ACHN (cell line): ENCODE data around the gene SMIM45.
A peak's percentile ranks its signal among the peaks of the same experiment; 100 is the strongest.

Source experiments
- DNase-seq: peaks from one replicate; pipeline ENCODE4 v3.0.0-alpha.2; 2015
- in situ Hi-C: cut with HindIII; loops from 2 replicates; pipeline ENCODE4 v1.10.0; 2017; ENCODE audit warnings: low sequenced_read_pairs, low pct_ligation_motif_present, low pct_unique_long_range_greater_than_20kb

Gene SMIM45

DNA sequence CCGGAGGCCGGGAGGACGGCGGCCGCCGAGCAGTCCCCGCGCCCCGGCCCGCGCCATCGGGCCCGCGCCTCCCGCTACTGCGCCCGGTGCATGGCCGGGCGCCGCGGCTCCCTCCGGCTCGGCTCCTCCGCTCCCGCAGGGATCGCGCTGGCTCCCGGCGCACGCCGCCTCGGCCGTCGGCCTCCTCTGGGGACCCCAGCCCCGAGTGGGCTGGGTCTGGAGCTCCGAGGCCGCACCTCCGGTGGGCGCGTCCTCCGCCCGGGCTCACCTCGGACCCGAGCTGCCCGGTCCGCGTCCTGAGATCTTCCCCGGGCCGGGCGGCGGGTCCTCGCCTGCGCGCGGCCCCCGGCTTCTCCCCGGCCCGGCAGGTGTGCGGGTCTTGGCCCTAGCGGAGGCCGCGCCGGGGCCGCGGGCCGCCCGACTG is 37.3 kb upstream of the SMIM45 start:
- in situ Hi-C loops = no loop called here

DNA sequence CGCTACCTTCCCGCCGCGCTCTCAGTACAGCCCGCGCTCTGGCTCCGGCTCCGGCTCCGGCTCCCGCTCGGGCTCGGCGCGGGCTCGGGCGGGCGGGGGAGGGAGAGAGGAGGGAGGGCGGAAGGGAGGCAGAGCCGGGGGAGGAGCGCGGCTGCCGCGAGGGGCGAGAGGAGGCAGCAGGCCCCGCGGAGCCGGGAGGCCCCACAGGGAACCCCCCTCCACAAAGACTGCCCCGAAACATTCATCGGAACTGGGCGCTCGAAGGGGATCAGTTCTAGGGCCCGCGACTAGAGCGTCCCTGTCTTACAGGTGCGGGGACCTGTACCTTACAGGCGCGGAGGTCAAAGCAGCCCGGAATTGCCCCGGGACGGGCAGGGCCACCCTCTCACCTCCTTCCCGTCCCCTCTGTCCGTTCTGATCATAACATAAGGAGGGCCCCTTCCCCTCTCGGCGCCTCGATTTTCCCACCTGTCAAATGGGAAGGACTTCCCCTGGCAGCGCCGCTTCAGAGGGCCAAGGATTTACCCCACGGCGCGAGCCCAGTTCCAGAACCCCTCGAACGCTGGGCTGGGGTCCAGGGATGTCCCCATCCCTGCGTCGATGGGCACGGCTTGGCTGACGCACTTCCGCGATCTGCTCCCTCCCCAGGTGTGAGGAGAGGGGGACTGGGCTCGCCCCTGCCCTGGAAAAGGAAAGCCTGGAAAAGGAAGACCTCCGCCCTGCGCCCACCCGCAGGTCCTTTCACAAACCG is 36.7 kb upstream of the SMIM45 start, which contains the start of gene SHISA8:
SHISA8 (minus strand) TSS at position 40 of the 751 bp plus-strand sequence. CDS start 407 bp downstream, outside the sequence.
- in situ Hi-C loops = no loop called here
- peak; percentile 57 for DNase-seq

More for the DNA sequence above, 37.3 kb upstream of the SMIM45 start:
- no peak for DNase-seq

DNA sequence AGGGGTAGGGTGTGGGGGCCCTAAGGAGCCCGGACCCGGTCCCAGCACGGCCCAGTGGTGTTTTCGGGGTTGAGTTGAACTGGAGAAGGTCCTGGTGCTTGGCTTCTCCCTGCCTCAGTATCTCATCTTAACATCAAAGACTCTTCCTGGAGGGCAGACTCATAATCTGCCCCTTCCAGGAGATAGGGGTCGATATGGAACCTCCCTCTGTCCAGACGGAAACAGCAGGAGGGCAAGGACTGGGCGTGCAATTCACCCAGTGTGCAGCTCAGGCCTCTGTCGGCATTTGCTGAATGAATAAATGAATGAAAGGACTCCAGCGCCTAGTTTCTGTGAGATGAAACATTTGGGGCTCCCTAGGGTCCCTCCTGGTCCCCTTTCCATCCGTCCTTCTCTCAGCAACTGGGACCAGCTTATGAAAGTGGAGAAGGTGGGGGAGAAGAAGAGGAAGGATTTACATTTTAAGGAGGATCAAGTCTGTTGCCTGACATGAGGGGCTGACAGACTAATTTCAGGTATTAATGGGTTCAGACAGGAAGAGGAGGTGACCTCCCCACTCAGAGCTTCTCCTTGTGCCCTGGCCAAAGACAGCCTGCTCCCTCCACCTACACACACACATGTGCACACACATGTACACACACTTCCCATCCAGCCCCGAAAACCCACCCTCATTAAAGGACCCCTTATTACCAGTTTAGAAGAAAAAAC is 36.0 kb upstream of the SMIM45 start:
- no peak for DNase-seq
- in situ Hi-C loops = no loop called here

DNA sequence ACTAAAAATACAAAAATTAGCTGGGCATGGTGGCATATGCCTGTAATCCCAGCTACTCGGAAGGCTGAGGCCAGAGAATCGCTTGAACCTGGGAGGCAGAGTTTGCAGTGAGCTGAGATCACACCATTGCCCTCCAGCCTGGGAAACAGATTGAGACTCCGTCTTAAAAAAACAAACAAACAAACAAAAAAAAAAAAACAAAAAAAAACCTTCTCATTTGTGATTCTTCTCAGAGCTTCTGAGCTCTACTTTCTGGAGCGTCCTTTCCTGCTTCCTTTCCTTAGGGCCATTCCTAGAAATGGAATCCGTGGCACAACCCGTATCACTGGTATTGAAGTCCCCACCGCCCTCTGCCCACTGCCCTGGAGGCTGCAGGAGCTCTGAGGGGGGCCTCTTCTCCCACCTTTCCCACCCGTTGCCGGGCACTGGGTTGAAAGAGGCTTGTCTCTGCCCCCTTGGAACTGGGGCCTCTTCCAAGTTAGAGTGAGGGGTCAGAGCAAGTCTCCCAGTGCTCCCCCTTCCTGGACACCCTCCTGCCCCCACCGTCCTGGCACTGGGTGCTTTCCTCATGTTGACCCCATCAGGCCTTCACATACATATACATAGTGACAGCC is 35.1 kb upstream of the SMIM45 start:
- in situ Hi-C loops = no loop called here

DNA sequence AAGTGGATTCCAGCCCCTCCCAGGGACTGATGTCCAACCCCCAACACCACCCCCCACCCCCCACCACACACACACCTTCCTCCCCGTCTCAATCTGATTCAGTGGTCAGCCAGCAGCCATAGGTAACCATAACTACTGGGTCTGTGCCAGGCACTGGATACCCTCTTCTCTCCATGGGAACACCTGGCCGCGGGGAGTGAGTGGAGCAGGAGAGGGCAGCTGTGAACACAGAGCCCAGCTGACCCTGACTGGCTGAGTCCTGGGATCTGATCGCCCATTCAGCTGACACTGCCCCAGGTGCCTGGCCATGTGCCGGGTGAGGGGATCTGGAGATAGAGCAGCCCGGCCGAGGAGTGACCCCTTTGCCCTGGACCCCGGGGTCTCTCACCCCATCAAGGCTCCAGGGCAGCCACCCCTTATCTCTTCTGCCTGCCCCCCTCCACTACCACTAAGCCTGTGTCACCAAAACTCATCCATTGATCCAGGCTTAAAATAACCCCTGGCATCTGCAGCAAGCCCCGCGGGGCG is 34.5 kb upstream of the SMIM45 start:
- no peak for DNase-seq
- in situ Hi-C loops = no loop called here

More for the DNA sequence above, 35.1 kb upstream of the SMIM45 start:
- no peak for DNase-seq

DNA sequence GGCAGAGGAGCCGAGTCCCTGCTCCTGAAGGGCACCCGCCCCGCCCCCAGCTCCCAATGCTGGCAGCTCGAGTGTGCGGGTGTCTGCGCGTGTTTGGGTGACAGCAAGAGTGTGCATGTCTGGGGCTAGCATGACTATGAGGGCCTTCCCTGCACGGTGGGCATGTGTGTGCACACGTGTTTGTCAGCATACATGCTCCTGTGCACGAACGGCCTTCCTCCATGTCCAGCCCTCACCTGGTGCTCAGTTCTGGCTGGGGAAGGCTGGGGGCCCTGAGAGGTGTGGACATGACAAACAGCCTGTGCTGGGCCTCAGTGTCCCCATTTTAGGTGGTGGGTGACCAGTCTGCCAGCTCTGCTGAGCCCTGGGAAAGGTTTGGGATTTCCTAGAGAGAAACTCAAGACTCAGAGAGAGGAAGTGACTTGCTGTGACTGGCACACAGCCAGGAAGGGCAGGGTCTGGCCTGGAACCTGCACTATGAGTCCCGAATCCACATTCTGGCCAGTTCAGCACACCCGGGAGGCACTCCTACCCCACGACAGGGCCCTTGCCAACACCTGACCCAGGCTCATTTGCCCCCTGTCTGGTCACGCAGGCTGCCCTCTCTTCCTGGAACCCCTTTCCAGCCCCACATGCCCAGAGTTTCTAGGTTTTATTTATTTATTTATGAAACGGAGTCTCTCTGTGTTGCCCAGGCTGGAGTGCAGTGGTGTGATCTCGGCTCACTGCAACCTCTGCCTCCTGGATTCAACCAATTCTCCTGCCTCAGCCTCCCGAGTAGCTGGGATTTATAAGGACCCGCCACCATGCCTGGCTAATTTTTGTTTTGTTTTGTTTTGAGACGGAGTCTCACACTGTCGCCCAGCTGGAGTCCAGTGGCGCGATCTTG is 33.8 kb upstream of the SMIM45 start:
- peak; percentile 44 for DNase-seq
- in situ Hi-C loops = no loop called here

DNA sequence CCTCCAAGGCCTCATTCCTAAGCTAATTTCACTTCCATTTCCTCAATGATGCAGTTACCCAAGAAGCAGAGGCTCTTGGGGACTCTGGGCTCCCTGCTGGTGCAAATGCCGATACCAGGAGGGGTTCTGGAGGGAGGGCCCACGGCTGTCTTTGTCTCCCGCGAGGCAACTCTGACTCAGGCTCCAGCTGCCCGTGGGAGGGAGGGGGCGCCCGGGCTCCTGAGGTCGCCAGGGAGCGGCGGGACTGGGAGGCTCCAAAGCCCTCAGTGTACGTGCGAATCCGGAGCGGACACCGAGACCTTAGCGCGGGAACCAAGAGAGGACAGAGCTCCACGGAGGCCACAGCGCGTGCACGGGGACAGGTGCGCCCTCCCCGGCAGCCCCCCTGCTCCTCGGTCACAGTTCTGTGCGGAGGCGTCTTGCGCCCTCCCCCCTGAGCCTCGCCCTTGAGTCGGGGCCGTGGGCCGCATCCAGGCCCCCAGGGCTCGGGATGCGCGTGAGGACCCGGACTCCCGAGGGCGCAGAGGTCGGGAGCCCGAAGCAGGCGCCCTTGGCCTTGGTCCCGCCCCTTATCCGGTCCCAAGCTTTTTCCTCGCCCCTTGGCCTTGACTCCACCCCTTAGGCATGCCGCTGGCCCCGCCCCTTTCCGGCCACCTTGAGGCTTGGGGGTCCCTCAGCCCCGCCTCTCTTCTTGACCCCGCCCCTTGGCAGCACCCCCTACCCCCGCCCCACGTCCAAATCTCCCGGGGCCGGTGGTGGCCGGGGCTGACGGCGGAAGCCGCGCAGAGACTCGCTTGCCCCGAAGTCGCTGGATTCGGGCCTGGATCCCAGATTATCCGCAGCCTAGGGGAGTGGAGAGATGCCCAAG is 32.4 kb upstream of the SMIM45 start:
- in situ Hi-C loops = no loop called here
- peak; percentile 35 for DNase-seq

DNA sequence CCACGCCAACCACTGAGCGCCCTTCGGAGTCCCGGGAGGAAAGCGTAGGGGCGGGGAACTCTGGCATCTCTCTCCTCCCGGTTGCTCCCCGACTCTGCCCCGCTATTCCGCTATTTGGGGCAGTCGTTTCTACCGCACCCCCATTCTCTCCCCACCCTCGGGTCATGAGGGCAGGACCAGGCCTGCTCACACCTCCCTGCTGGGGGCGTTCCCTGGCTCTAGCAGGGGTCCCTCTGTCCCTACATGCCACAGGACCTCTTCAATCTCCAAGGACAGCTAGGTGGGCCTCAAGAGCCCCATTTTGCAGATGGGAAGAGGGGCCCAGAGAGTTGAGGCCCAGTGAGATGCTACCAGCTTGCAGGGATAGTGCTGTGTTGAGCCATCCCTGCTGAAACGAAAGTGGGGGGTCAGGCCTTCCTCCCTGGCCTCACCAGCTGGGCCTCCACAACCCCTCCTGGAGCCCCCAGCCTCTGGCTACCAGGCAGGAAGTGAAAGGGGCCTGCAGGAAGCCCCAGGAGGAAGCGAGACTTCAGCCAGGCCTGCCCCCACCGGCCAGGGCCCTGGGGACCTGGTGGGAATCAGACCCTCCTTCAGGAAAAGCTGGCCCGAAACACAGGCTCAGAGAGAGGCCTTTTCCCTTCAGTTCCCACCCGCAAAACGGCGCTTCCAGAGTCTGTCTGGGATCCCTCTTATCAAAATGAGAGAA is 31.5 kb upstream of the SMIM45 start:
- in situ Hi-C loops = no loop called here
- no peak for DNase-seq

DNA sequence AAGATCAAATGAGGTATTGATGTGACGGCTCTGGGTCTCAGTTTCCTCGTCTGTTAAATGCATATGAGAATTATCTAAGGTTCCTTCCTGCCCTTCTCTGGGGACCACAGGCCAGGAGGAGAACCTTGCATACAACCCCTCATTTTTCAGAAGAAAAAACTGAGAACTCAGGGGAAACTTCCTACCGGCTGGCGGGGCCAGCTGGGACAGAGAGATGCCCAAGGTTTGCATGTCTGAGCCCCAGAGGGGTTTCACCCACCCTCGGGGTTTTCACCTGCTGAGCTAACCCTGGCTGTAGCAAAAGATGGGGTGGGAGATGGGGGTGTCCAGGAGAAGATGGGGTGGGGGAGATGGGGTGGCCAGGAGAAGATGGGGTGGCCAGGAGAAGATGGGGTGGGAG is 29.6 kb upstream of the SMIM45 start:
- DNase-seq = no peak
- in situ Hi-C loops = no loop called here

DNA sequence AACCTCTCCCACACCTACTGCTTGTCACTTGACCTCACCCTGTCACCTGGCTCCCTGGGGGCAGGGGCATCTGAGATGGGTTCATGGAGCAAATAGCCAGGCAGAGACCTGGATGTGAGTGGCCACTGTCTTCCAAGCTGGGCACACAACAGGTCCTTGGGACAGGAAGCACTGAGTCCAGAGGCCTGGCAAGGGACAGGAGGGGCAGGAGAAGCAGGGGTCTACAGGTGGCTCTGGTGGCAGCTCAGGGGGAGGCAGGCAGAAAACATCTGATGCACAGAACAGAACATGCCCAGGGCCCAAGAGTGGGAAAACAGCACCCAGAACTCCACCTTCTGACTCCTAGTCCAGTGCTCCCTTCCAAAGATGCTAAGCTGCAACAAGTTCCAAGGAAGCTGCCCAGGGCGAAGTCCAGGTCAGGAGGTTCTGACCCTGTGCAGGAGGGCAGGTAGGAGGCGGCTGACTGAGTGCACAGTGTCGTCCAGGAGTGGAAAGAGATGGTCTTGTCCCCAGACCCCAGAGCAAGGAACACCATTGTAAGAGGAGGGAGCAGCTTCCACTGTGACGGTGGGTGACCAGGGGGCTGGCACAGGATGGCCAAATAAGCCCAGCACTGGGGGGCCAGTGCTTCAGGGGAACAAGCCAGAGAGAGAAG is 28.9 kb upstream of the SMIM45 start:
- in situ Hi-C loops = no loop called here
- DNase-seq = no peak

DNA sequence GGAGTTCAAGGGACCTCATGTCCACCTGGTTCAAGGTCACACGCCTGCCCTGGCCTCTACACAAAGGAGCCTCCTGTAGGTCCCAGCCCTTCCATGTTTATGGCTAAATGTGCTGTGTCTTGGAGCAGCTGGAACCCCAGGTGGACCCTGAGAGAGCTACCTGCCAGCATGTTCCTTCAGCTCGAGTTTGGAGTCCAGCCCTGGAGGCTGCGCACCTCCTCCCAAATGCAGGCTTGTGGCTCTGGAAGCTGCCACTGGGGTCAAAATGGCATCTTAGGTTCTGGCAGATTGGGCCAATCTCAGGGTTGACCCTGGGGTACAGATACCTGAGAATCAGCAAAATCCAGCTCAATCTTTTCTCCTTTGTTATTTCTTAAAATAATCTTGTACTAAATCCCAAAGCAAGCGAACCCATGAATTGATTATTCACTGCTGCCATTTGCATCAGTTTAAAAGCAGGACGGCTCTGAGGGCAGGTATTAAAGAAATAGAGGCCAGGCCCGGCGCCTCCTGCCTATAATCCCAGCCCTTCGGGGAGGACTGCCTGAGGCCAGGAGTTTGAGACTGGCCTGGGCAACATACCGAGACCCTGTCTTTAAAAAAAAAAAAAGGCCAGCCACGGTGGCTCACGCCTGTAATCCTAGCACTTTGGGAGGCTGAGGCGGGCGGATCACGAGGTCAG is 28.2 kb upstream of the SMIM45 start:
- no peak for DNase-seq

DNA sequence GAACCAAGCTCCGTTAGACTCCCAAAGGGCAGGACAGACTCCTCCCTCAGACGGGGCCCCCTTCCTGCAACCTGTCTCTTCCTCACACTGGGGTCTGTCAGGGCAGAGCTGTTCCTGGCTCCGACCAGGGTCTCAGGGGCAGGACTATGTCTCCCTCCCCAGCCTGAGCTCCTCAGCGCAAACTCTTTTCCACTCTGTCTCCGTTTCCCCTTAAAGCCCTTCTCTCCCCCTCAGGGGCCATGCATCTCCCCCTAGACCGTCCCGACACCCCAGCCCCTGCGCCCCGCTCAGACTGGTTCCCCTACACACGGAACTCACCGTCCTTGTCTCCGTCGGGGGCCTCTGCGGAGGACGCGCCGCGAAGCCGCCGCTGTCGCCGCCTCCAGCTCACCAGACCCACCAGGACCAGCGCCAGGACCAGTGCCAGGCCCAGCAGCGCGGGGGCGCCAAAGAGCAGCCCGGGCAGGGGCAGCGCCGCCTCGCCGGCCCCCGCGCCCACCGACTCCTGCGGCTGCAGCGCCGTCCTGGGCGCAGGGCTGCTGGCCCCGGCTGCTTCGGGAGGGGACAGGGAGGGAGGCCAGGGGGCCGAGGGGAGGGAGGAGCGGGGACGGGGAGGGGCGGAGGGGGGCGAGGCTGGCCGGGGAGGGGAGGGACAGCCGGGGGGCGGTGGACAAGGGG is 26.0 kb upstream of the SMIM45 start:
- DNase-seq = peak; percentile 71
- in situ Hi-C loops = no loop called here

More for the DNA sequence above, 28.2 kb upstream of the SMIM45 start:
- in situ Hi-C loops = no loop called here

DNA sequence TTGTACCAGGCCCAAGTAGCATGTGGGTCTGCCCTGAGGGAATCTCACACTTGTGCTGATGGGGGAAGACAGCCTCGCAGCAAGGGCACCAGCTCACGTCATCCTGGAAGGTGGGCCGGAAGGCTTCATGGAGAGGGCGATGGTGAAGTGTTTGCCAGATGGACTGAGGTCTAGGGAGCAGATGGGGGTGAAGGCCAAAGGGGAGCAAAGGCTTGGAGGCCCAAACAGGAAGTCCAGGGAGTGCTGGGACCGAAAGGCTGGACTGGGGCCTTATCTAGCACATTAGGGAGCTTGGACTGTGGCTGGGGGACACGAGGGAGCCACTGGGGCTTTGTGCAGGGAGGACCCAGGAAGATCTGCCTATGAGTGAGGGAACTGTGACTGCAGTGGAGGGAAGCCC is 24.1 kb upstream of the SMIM45 start:
- no peak for DNase-seq
- in situ Hi-C loops = no loop called here

DNA sequence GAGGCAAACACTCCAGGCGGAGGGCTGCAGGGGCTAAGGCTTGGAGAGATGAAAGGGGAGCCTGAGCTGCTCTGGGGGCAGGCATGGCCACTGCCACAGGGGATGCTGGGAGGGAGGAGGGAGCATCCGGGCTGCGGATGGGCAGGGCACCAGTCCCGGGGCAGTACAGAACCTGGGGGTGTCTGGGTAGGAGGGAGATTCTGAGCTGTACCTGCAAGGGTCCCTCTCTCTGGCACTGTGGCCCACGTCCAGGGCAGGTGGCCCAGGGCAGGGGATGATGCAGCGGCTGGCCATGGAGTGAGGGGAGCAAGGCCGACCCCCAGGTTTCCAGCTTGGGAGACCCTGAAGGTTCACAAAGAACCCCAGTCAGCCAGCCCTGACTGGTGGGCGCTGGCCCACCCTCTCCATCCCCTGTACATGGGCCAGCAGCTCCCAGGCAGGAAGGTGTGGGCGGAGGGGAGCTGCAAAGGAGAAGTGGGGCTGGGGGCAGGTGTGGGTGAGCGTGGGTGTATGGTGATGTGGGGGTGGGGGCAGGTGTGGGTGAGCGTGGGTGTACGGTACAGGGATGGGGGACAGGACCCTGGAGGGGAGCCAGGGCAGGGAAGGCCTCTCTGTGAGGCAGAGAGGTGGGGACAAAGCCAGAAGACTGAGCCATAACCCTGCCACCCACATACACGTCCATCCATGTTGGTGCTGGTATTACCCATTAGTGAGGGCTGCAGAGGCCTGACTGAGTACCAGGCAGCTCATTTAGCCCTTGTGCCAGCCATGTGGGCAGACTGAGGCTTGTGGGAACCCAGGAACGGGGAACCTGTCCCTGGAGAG is 23.1 kb upstream of the SMIM45 start:
- in situ Hi-C loops = no loop called here
- DNase-seq = no peak

DNA sequence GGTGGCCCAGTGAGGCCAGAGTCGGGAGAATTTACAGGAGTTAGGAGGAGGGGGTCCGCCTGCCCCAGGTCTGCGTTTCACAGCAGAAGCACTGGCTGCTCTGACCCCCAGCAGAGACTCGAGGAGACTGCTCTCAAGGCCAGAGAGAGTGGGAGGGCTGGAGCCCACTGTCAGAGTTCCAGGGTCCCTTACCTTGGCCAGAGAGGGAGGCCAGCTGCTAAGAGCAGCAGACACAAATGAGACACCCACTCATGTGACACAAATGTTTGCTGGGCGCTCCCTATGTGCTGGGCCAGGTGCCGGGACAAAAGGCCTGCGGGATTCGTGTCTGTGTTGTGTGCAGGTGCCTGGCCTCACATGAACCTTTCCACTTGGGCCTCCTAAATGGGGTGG is 22.5 kb upstream of the SMIM45 start:
- no peak for DNase-seq
- in situ Hi-C loops = no loop called here
